ENCODE data around the gene ADRA2A.

The ADRA2A gene

GRCh38 chr10:111083222-111084095, 6.6 kb downstream of the ADRA2A start:
- no peak for DNase-seq

DNA sequence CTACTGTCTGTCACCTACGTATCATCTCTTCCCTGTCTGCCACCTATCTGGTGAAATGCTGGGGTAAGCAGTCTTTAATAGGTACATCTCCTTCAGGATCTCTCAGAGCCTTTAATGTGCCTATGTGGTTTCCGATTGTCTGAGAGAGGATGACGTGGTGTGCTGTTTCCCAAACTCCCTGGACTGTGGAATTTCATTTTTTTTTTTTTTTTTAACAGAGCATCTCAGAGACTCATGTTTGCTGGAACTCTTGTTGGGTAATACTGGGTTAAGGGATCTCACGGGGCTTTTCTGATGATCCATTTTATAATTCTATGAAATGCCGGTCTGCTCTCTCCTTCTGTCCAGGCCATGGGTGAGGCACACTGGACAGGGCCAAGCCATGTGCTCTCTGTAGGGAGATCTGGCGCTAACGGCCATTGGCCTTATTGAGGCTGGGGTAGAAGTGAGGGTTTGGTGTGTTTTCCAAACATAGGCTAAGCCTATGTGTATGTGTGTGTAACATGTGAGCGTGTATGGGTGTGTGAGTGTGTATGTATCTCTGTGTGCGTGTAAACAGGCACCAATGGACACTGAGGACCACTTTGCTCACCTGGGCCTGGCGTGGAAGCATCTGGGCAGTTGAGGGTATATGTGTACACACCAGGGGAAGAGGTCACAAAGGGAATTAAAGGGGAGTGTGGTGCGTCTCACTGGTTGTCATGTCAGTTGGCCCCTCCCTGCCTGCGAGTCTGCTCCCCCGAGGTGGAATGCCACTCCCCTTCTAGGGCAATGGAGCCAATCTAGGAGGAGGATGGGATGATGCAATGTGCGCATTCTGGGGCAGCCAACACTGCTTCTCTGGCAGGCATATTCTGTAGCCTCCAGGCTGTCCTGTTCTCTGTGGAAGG, 7.8 kb downstream of the ADRA2A start:
- no peak for DNase-seq

DNA sequence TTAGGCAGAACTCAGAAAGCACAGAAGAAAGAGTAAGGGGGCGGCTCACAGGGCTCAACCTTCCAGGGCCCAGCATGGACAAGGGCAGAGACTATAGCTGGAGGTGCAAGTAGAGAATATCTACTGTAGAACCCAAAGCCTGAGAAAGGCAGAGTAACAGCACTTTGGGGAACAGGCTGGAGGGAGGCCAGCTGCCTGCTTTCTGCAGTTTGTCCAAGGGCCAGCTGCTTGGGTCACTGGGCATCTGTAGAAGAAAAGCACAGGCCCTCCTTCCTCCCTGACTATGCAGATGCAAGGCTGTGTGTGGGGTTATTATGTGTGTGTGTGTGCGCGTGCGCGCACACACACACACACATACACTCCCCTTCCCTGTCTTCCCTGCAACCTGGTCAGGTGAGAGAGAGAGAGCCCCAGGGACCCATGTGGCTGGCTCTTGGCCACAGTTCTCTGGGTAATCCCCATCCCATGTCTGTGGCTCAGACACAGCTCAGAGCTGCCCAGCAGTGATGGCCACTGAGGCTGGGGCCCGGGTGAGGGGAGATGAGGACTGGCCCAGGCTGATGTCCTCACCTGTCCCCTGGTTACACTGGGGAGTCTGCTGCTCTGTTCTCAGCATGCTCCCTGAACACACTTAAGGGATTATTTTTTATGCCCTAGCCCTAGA, 9.0 kb downstream of the ADRA2A start:
- DNase-seq: no peak

GRCh38 chr10:111086574-111086973, 9.7 kb downstream of the ADRA2A start:
- DNase-seq: no peak

DNA sequence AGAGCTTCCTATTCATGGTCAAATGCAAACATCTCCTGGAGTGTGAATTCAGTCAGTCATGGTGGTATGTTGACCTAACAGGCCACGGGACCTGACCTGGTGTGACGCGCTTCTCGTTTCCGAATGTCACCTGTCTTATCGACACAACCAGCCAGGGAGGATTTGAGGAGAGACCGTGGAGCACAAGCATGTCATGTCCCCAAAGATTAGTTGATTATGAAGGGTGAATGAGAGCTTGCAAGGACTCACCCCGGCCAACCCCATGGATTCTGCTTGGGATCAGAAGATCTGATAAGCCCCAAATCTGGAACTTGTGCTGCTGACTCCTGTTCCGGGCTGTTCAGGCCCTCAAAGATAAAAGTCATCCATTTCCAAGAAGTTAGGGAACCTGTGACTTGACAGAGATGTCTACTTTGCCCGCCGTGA, 10.5 kb downstream of the ADRA2A start:
- no peak for DNase-seq

DNA sequence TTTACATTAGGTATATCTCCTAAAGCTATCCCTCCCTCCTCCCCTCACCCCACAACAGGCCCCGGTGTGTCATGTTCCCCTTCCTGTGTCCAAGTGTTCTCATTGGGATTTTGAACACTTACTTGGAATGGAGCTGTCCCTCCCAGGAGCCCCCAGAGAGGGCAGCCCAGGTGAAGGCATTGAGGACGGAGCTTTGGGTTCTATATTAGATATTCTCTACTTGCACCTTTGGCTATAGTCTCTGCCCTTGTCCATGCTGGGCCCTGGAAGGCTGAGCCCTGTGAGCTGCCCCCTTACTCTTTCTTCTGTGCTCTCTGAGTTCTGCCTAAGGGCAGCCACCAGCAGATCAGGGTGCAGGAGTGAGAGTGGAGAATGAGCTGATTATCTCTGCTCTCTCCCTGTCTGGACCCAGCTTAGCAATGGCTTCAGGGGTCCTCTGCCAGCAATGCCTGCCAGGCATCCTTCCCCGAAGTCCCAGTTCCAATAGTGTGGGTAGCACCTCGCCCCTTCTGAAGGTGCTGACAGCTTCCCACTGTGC, 11.2 kb downstream of the ADRA2A start:
- no peak for DNase-seq

DNA sequence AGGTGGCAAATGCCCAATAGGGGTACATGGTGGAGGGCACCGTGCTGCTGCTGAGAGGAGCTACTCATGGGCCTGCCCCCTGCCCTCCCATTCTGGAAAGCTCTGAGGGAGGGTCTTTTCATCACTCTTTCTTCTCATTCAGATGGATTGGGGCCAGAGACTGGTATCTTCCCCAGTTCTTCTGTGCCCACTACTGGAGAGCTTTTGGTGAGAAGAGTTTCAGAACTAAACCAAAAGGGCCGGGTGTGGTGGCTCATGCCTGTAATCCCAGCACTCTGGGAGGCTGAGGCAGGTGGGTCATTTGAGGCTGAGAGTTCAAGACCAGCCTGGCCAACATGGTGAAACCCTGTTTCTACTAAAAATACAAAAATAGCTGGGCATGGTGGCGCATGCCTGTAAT, 12.5 kb downstream of the ADRA2A start:
- DNase-seq: no peak

DNA sequence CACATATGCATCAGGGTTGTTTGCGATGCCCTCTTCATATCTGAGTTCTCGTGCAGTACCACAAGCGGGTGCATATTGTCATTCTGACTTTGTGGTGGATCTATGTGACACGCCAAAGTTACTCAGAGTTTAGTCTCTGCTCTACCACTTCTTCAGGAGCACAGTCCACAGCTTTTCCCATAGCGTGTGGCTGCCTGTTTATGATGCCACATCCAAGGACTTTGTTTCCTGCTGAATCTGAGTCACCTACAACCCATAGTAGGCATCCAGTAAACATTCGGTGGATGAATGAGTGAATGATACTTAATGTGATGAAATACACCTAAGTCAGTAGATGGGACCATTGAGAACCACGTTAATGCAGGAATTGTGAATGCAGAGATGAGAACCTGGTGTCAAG, 15.0 kb downstream of the ADRA2A start:
- no peak for DNase-seq

DNA sequence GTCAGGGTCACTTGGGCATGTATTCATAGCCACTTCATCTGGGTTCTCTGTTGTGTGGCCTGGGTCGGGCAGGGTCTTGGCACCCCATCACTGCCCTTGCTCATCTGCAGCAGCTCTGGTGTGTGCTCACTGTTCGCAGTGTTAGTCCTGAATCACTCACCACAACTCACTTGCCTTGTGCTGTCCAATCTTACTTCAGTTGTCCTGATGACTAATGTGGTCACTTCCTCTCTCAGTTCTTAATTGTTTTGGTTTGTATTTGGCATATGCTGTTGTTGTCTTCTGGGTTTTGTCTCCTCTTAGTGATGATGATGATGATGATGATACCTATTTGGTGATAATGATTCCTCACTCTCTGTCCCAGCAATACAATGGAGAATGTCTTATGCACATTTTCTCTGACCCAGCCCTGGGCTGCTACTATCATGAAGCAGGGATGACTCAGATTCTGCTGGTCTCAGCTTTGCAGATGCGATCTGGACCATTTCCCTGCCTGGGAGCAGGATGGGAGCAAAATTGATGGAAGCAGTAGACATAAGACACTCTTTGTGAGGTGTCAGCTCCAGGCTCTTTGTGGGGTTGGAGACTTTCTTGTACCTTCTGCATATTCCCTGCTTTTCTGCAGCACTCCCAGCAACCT, 17.0 kb downstream of the ADRA2A start:
- DNase-seq: no peak

DNA sequence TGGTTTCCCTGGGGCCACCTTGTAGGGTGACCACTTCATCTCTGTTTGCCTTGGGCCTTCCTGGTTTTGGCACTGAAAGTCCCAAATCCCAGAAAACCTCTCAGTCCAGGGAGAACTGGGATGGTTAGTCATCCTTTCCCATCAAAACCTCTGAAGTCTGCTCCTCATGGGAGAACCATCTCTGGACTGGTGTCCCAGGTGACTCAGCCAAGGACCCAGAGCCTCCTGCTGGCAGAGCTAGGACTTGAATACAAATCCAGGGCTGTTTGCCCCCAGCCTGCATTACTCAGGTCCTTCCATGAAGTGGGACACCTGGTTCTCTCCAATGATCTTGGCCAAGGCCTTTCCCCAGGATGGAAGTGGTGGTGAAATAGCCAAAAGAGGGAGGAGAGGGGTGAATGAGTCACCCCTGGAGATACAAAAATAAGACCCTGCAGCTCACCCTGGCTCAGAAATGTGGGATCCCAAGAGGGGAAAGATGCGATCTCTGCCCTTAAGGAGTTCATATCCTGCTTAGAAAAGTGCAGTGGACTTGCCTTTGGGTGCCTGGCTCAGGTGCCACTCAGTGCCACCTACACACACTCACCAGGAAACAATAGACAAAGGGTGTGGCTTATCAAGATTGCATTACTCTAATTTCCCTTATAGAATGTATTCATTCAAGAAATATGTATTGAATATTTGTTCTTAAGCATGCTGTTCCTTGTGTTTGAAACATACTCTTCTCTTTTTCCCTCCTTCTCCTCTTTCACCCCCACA, 22.0 kb downstream of the ADRA2A start:
- no peak for DNase-seq

GRCh38 chr10:111100198-111100597, 23.4 kb downstream of the ADRA2A start:
- no peak for DNase-seq

DNA sequence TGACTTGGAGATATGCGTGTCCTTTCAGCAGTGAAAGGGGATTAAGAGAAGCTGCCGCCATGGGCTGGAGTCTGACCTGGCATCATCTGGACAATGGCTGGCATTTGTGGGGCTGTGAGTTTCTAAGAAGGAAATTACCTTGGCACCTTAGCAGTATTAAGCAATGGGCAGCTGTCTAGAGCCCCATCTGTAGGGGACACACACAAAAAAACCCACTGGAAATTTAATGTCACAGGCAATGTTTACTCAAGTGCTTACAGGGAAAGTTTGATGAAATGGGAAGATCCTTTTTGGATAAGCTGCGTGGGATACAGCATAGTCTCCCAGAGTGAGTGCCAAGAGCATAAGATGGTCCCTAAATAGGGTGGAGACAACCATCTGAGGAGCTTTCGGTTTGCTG, 25.0 kb downstream of the ADRA2A start:
- DNase-seq: no peak

DNA sequence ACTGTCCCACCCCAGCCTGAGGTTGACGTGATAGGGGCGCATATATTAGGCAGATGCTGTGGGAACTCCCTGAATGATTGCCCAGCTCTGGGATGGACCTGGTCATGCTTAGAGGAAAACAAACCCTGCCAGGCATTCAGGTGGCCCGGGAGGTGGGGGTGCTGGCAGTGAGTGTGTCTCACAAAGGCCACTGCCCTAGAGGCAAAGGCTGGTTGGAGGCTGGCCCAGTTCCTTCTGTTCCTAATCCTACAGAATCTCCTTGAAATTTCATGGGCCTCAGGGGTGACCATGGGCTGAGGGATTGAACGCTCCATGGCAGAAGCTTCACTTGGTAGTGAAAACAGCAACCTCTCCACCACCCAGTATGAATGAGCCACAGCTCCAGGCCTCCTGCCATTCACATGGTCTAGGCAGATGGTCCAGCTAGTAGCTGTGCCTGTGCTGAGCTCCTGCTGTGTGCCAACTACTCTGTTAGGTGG, 25.6 kb downstream of the ADRA2A start:
- no peak for DNase-seq

GRCh38 chr10:111103196-111103840, 26.5 kb downstream of the ADRA2A start:
- no peak for DNase-seq

- DNase-seq: no peak
Measured at GRCh38 chr10:111104811-111105210, 28.0 kb downstream of the ADRA2A start.

- no peak for DNase-seq
Measured at GRCh38 chr10:111106081-111106480, 29.3 kb downstream of the ADRA2A start.

GRCh38 chr10:111107023-111107422, 30.2 kb downstream of the ADRA2A start:
- DNase-seq: no peak

GRCh38 chr10:111107846-111108245, 31.0 kb downstream of the ADRA2A start:
- DNase-seq: no peak

- no peak for DNase-seq
Measured at GRCh38 chr10:111108441-111108840, 31.6 kb downstream of the ADRA2A start.

DNA sequence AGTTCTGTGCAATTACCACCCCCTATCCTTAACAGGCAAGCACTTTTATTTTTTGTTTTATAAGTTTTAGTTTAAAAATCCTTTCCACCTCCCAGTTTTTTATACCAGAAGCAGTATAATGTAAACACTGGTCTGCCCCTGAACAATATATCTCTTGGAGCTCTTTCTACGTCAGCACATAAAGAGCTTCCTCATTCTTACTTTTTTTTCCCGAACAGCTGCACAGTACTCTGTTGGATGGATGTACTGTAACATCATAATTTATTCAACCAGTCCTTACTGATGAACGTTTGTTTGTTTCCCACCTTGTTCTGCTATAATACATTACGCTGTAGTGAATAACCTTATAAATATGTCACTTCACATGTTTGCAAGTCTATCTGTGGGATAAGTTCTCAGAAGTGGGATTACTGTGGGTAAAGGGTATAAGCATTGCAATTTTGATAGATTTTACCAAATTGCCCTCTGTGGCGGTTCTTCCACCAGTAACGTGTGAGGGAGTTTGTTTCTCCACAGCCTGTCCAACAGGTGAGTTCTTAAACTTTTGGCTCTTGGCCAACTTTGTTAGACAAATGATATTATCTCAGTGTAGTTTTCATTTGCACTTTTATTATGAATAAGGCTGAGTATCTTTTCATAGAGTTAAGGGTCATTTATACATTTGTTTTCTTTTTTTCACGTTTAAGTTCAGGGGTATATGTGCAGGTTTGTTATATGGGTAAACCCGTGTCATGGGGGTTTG, 32.8 kb downstream of the ADRA2A start:
- peak; percentile 42 for DNase-seq

Measured in NCI-H345 (cell line).